Hematopoietic multipotent progenitor cell treated with erythropoietin and hydrocortisone succinate and interleukin-3 and kit ligand, for 6 days (in vitro differentiated cells): ENCODE data around the gene B3GNT7.
A peak's percentile ranks its signal among the peaks of the same experiment; 100 is the strongest.
"Not testable (repeated sequence)": the region's sequence is repeated elsewhere in the genome, so short reads cannot be mapped to it uniquely, and the experiment has no call there.

Experiments
- DNase-seq: peaks from one replicate; pipeline ENCODE4 v3.0.0-alpha.2; 2015

B3GNT7 gene

GRCh38 chr2:231395188-231396057 is at the start of gene B3GNT7:
B3GNT7 (plus strand) TSS chr2:231395710; CDS start chr2:231395804, 94 bp downstream.
- no peak for DNase-seq

GRCh38 chr2:231347081-231347480 is 48.4 kb upstream of the B3GNT7 start:
- DNase-seq: peak; percentile 90

GRCh38 chr2:231347638-231348037 is 47.9 kb upstream of the B3GNT7 start:
- no peak for DNase-seq

GRCh38 chr2:231348173-231348572 is 47.3 kb upstream of the B3GNT7 start:
- no peak for DNase-seq

- DNase-seq: peak; percentile 30
Observed at GRCh38 chr2:231348704-231349373, 46.7 kb upstream of the B3GNT7 start.

GRCh38 chr2:231349374-231349735 is 46.2 kb upstream of the B3GNT7 start:
- not testable (repeated sequence) for DNase-seq

- no peak for DNase-seq
Observed at GRCh38 chr2:231351648-231352047, 43.9 kb upstream of the B3GNT7 start.

- no peak for DNase-seq
Observed at GRCh38 chr2:231353469-231353868, 42.0 kb upstream of the B3GNT7 start.

GRCh38 chr2:231355508-231356465 is 39.7 kb upstream of the B3GNT7 start:
- DNase-seq: no peak

GRCh38 chr2:231356466-231356844 is 39.1 kb upstream of the B3GNT7 start:
- DNase-seq: no peak

- DNase-seq: no peak
Observed at GRCh38 chr2:231357048-231357447, 38.5 kb upstream of the B3GNT7 start.

GRCh38 chr2:231357931-231358330 is 37.6 kb upstream of the B3GNT7 start:
- no peak for DNase-seq

- DNase-seq: no peak
Observed at GRCh38 chr2:231359441-231359840, 36.1 kb upstream of the B3GNT7 start.

- DNase-seq: no peak
Observed at GRCh38 chr2:231359948-231360347, 35.6 kb upstream of the B3GNT7 start.

GRCh38 chr2:231360401-231360800 is 35.1 kb upstream of the B3GNT7 start:
- DNase-seq: no peak

- no peak for DNase-seq
Observed at GRCh38 chr2:231360881-231361371, 34.6 kb upstream of the B3GNT7 start.

GRCh38 chr2:231361701-231362554 is 33.6 kb upstream of the B3GNT7 start:
- peak; percentile 90 for DNase-seq

GRCh38 chr2:231362555-231363184 is 32.8 kb upstream of the B3GNT7 start:
- peak; percentile 41 for DNase-seq

- DNase-seq: no peak
Observed at GRCh38 chr2:231364061-231364460, 31.4 kb upstream of the B3GNT7 start.

- DNase-seq: no peak
Observed at GRCh38 chr2:231364961-231365810, 30.3 kb upstream of the B3GNT7 start.
